Measurements from ENCODE around the gene KDM4B. TPM values are rescaled to one million over a fixed set of nuclear protein-coding genes. Genes with fewer than 3 reads are reported as not detected.

Gene KDM4B
- total and polyA plus RNA-seq, 9 of the 15 experiments (the other 6 are each of a cell fraction or from before 2014, with no cell fraction given) = 0.21 to 29.9 (median 7.3) TPM

DNA sequence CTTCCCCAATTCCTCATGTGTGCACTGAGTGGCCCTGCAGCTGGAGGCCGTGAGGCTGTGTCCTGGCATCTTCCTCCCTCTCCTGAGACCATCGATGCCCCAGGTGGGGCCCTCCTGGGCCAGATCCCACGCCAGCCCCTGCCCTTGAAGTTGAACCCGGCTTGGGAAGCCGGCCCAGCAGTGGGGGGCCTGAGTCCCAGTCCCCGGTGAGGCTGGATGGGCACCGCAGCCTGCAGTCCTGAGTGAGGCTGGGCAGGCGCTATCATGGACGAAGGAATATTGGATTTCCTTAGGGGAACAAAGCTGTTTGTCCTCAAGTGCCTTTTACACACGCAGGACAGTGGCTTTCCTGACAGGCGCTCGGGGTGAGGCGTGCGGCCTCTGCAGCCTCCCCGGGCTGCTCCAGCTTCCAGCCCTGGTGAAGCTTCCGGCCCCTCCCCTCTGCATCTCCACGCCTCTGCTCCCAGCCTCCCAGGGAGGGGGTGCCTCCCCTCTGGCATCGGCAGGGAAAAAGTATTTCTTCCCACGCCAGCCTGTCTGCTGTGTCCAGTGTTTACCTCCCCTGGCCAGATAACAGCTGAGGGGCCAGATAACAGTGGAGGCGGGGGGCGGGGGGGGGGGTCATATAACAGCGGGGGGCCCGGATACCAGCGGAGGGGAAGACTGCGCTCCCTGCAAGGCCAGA is 159.5 kb downstream of the KDM4B start (continued):
- TF ChIP-seq, protein P1, sequence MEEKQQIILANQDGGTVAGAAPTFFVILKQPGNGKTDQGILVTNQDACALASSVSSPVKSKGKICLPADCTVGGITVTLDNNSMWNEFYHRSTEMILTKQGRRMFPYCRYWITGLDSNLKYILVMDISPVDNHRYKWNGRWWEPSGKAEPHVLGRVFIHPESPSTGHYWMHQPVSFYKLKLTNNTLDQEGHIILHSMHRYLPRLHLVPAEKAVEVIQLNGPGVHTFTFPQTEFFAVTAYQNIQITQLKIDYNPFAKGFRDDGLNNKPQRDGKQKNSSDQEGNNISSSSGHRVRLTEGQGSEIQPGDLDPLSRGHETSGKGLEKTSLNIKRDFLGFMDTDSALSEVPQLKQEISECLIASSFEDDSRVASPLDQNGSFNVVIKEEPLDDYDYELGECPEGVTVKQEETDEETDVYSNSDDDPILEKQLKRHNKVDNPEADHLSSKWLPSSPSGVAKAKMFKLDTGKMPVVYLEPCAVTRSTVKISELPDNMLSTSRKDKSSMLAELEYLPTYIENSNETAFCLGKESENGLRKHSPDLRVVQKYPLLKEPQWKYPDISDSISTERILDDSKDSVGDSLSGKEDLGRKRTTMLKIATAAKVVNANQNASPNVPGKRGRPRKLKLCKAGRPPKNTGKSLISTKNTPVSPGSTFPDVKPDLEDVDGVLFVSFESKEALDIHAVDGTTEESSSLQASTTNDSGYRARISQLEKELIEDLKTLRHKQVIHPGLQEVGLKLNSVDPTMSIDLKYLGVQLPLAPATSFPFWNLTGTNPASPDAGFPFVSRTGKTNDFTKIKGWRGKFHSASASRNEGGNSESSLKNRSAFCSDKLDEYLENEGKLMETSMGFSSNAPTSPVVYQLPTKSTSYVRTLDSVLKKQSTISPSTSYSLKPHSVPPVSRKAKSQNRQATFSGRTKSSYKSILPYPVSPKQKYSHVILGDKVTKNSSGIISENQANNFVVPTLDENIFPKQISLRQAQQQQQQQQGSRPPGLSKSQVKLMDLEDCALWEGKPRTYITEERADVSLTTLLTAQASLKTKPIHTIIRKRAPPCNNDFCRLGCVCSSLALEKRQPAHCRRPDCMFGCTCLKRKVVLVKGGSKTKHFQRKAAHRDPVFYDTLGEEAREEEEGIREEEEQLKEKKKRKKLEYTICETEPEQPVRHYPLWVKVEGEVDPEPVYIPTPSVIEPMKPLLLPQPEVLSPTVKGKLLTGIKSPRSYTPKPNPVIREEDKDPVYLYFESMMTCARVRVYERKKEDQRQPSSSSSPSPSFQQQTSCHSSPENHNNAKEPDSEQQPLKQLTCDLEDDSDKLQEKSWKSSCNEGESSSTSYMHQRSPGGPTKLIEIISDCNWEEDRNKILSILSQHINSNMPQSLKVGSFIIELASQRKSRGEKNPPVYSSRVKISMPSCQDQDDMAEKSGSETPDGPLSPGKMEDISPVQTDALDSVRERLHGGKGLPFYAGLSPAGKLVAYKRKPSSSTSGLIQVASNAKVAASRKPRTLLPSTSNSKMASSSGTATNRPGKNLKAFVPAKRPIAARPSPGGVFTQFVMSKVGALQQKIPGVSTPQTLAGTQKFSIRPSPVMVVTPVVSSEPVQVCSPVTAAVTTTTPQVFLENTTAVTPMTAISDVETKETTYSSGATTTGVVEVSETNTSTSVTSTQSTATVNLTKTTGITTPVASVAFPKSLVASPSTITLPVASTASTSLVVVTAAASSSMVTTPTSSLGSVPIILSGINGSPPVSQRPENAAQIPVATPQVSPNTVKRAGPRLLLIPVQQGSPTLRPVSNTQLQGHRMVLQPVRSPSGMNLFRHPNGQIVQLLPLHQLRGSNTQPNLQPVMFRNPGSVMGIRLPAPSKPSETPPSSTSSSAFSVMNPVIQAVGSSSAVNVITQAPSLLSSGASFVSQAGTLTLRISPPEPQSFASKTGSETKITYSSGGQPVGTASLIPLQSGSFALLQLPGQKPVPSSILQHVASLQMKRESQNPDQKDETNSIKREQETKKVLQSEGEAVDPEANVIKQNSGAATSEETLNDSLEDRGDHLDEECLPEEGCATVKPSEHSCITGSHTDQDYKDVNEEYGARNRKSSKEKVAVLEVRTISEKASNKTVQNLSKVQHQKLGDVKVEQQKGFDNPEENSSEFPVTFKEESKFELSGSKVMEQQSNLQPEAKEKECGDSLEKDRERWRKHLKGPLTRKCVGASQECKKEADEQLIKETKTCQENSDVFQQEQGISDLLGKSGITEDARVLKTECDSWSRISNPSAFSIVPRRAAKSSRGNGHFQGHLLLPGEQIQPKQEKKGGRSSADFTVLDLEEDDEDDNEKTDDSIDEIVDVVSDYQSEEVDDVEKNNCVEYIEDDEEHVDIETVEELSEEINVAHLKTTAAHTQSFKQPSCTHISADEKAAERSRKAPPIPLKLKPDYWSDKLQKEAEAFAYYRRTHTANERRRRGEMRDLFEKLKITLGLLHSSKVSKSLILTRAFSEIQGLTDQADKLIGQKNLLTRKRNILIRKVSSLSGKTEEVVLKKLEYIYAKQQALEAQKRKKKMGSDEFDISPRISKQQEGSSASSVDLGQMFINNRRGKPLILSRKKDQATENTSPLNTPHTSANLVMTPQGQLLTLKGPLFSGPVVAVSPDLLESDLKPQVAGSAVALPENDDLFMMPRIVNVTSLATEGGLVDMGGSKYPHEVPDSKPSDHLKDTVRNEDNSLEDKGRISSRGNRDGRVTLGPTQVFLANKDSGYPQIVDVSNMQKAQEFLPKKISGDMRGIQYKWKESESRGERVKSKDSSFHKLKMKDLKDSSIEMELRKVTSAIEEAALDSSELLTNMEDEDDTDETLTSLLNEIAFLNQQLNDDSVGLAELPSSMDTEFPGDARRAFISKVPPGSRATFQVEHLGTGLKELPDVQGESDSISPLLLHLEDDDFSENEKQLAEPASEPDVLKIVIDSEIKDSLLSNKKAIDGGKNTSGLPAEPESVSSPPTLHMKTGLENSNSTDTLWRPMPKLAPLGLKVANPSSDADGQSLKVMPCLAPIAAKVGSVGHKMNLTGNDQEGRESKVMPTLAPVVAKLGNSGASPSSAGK (IDR thresholded peaks at IDR 0.05) = no peak
- TF ChIP-seq, protein P2, sequence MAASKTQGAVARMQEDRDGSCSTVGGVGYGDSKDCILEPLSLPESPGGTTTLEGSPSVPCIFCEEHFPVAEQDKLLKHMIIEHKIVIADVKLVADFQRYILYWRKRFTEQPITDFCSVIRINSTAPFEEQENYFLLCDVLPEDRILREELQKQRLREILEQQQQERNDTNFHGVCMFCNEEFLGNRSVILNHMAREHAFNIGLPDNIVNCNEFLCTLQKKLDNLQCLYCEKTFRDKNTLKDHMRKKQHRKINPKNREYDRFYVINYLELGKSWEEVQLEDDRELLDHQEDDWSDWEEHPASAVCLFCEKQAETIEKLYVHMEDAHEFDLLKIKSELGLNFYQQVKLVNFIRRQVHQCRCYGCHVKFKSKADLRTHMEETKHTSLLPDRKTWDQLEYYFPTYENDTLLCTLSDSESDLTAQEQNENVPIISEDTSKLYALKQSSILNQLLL (CRISPR knock-in tag; IDR thresholded peaks at IDR 0.05; ENCODE audit: borderline replicate concordance) = no peak
- peak; percentile 37; the same call in 1 of the 2 replicates for TF ChIP-seq CREM (IDR thresholded peaks at IDR 0.05; ENCODE audit: low read depth)
- no peak for TF ChIP-seq SNRNP70 (optimal IDR thresholded peaks at IDR 0.05; ENCODE audit: low read depth, low read length)
- TF ChIP-seq, protein P3, sequence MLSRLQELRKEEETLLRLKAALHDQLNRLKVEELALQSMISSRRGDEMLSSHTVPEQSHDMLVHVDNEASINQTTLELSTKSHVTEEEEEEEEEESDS (CRISPR knock-in tag; IDR thresholded peaks at IDR 0.05) = no peak
- TF ChIP-seq MXI1 (IDR thresholded peaks at IDR 0.05; ENCODE audit: low read depth, low read length) = no peak
- TF ChIP-seq CBX8 (IDR thresholded peaks at IDR 0.05; ENCODE audit: borderline replicate concordance, extremely low read depth, low read depth, low read length, poor library complexity, severe bottlenecking) = no peak
- no peak for TF ChIP-seq JUND (IDR thresholded peaks at IDR 0.05; ENCODE audit: borderline replicate concordance, low read depth, low read length)
- no peak for TF ChIP-seq JUND (tag; IDR thresholded peaks at IDR 0.05; ENCODE audit: borderline replicate concordance, low read depth, low read length)
- no peak for TF ChIP-seq RBM22 (IDR thresholded peaks at IDR 0.05; ENCODE audit: low read depth, low read length, poor library complexity, severe bottlenecking)
- TF ChIP-seq MTA1 (IDR thresholded peaks at IDR 0.05; ENCODE audit: borderline replicate concordance) = no peak
- no peak for TF ChIP-seq SUPT5H (IDR thresholded peaks at IDR 0.05)
- no peak for TF ChIP-seq RBM15 (IDR thresholded peaks at IDR 0.05; ENCODE audit: insufficient read depth, low read length)
- TF ChIP-seq SMAD1 (IDR thresholded peaks at IDR 0.05; ENCODE audit: low read depth, low read length, partially characterized antibody) = no peak
- TF ChIP-seq MAFK (IDR thresholded peaks at IDR 0.05; ENCODE audit: low read length) = no peak
